CD4-positive, alpha-beta T cell treated with Interferon alpha-2 for 1 hour (primary cell): ENCODE data around the gene APAF1.
"Not testable (repeated sequence)": the region's sequence is repeated elsewhere in the genome, so short reads cannot be mapped to it uniquely, and the experiment has no call there.

Source experiments
- DNase-seq, 2 donors: peaks; one replicate each; pipeline ENCODE4 v3.0.0-alpha.2; 2020 to 2022

APAF1 gene

DNA sequence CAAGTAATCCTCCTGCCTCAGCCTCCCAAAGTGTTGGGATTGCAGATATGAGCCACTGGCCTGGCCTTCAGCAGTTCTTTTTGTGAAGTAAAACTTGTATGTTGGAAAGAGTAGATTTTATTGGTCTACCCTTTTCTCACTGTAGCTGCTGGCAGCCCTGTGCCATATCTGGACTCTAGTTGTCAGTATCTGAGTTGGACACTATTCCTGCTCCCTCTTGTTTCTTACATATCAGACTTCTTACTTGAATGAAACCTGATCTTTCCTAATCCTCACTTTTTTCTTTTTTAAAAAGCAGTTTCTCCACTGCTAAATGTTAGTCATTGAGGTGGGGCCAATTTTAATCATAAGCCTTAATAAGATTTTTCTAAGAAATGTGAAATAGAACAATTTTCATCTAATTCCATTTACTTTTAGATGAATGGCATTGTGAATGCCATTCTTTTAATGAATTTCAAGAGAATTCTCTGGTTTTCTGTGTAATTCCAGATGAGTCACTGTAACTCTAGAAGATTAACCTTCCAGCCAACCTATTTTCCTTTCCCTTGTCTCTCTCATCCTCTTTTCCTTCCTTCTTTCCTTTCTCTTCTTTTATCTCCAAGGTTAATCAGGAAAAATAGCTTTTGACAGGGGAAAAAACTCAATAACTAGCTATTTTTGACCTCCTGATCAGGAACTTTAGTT, 88.7 kb downstream of the APAF1 start:
- no peak for DNase-seq

DNA sequence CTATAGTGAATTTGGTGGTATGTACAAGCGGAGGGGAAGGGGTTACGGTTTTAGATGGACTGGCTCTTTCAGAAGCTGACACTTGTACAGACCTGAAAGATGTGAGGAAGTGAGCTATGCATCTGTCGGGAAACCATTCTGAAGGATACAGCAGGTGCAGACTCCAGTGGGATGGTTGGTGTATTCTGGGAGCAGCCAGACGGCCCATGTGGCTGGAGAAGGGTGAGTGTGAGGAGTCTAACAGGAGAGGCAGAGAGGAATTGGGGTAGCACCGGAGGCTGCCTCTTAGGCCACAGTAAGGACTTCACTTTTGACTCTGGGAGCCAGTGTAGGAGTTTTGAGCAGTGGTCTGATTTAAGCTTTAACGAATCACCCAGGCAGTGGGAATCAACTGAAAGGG, 90.7 kb downstream of the APAF1 start:
- DNase-seq, result no peak

DNA sequence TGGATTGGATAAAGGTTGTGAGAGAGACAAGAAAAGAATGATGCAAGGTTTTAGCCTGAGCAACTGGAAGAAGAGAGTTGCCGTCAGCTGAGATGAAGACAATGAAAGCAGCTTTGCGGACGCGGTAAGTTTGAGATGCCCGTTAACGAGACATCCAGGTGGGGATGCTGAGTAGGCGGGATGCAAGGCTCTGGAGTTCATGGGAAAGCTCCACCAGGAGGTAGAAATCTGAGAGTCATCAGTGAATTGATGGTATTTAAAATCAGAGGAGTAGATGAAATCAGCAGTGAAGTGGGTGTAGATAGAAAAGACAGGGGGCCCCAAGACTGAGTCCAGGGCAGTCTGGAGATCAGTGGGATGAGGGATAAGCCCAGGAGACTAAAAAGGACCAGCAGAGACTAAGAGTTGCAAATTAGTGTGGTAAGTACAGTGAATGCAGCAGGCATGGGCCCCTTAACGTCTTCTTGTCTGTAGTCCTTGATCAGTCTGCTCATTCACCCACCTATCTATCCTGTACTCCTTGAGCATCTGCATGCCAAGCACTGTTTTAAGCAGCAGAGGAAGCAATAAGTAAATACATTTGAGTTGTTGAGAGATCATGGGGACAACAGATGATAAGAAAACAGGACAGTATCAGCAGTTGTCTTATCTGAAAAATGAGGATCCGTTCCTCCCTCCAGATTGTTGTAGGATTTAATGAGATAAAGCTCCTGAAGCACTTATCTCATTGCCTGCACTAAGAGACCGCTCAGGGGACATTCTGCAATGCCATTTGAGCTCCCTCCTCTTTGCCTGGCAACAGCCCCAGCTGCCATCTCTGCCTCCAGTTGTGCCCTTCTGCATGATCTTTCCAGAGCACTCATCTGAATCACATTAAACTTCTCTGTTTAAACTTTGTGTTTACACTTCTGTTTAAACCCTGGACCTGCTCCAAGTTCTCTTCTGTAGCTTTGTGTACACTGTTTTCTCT, 91.5 kb downstream of the APAF1 start:
- DNase-seq, result no peak

DNA sequence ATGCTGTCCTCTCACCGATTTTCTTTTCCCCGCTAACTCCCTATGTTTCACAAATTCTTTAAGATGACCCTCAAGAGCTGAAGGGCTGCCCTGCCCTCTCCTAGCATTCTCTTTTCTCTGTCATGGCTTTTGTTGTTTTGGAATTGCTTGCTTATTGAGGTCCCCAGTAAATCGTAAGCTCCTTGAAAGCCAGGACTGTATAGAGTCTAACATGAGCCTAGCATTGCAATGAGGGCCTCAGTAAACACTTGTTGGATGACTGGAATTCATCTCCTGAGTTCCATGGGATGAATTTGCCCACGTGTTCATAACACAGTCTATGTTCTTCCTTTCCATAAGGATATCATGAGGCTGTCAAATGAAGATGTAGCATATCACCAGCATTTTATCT, 92.2 kb downstream of the APAF1 start:
- DNase-seq, result no peak

DNA sequence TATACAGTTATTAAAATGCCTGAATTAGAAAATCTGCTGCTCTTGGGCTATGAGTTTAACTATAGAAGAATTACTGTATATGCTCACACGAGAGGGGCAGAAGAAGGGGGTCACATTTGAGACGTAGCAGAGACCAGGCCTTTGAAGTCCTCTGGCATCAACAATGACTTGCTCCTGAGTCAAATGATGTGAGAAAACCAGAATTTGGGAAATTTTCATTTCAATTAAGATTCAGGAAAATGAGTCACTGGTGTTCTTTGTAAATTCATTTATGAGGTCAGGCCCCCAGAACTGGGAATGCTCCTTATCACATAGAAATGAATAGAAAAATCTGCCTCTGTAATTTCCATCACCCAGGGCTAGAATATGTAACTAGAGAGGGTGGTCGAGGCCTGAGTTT, 92.9 kb downstream of the APAF1 start:
- no peak for DNase-seq

DNA sequence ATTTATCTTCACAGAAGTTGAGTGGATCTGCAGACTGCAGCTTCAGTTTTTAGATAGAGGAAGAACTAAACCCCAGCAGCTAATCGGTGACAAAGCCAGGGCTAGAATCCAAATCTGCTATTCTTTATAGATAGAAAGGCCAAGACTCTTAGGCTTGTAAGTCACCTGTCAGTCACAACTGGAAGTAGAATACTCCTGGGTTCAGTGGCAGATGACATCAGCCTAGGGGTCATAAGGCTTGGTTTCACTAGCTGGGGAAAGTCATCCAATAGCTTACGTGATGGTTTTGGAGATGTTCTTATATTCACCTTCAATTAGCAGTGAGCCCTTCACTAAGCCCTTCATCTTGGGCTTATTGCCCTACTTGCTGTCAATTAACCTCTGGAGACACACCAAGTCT, 93.4 kb downstream of the APAF1 start:
- DNase-seq, result no peak

DNA sequence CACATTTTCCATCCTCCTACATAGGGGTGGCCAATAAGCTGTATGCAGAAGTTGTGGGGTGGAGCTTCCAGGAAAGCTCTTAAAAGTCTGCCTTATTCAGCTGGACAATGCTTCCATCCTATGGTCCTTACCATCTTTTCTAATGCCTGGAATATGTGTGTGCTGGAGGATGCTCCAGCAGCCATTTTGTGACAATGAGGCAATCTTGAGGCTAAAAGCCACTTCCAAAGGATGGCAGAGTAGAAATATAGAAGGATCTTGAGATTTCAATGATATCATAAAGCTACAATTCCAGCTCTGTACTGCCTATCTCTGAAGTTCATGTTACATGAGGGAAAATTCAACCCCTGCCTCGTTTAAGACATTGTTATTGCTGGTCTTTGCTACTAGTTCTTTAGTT, 95.7 kb downstream of the APAF1 start:
- DNase-seq, result no peak

DNA sequence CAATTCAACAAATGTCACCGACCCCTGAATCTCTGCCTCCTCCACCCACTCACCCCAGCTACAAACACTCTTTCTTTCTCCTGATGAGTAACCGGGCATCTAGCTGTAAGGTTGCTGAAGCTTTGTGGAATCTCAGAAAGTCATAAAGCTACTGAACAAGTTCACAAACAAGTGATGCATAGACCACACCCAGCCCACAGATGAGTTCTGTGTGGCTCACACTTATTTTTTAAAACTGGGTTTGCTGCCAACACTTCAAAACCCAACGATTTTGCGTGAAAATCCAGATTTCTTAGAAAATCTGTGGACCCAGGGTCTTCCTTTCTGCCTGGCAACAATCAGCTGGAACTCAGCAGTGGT, 96.1 kb downstream of the APAF1 start:
- DNase-seq, result no peak

DNA sequence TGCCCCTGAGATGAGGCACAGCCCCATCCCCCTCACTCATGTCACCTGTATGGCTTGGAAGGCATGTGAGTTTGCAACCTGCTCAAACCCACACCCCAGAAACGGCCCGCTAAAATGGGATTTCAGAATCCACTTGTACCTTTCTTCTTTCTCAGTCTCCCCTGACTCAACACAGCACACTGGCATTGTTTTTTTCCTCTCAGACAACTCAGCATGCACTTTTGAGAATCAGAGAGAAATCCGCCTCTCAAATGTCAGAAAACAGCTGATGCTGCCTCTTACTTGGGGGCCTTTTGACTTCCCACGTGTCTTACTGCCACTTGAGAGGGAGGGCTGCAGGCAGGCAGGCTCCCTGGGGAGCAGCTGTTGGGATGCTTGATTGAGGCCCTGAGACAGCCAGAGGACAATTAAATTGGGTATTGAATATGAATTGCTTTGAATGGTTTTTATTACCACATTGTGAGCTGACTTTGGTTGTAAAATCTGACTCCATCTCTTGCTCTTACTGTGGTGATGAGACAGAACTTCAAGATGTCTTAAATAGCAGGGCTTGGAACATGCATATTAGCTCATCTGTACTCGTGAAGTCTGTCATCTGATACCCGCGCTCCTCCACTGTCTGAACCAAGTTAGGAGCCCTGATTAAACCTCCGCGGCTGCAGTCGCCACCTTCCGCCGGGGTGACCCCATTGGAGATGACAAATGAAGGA, 96.6 kb downstream of the APAF1 start:
- no peak for DNase-seq

DNA sequence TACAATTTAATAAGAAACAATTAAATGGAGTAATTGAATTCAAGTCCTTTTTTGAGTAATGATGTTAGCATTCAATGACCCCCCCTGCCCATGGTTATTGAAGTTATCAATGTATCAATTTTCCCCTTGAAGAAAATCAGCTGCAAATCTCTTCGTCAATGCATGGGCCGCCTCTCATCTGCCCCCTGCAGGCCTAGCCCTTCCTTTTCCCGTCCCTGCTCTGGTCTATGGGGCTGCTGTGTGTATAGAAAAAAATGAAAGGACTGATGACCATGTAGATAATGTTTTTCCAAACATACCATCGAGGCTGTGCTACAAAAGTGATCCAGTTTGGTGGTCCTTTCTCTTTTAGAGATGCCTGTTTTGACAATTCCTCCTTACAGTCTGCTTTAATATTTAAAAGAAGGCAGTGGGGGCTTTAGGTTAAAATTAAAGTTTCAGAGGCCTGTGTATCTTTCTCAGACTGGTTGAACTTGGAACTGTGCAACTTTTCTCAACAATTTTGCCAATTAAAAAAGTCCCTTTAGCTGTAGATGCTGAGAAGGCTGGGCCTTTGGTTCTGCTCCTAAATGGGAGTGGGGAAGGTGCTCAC, 98.4 kb downstream of the APAF1 start:
- DNase-seq, result peak in 1 of 2 donors; percentile 37

DNA sequence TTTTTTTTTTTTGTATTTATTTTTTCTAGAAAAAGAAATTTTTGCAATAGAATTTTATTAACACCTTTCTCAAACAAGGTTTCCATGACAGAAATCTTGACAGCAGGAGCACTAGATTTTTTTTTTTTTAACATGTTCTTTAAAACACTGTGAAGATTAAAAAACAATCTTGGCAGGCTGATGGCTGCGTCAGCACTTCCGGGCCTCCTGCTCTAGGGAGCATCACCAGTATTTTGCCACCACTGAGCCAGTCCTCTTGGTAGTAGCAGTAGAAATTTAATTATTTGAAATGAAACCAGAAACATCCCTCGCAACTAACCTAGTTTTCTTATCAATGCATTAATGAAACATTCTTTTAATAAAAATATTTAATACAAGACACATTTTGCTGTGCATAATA, 99.6 kb downstream of the APAF1 start:
- peak in 1 of 2 donors; percentile 29 for DNase-seq

DNA sequence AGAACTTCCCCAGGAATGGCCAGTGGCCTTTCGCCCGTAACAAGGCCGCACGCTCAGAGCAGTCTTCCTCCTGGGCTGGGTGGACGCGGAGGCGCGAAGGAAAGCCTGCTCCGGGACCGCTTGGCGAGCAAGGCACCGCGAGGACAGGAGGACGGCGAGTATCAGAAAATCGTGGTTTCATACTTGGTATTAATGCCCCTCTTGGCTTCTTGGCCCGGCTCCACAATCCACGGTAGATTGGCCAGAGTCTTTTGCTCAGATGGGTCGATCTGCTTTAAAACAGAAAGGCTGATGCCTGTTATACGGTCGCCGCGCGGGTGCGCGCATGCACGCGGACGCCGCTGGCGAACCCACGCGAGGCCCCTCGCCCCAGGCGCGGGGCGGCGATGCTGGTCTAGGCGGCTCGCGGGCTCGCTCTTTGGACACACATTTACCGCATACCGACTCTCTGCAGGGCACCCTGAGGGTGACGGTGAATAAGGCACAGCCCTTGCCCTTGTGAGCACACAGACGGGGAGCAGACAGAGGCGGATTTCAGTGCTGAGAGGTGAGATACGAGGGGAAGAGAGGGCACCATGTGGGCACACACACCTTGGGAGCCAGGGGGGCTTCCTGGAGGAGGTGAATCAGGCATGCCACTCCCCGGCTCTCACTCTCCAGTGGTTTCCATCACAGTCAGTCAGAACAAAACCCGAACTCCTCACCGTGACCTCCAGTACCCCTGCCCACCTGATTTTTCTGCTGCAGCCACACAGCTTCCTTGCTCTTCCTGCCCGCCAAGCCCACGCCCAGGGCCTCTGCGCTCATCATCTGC, 100.7 kb downstream of the APAF1 start:
- DNase-seq, result peak in 1 of 2 donors; percentile 30

DNA sequence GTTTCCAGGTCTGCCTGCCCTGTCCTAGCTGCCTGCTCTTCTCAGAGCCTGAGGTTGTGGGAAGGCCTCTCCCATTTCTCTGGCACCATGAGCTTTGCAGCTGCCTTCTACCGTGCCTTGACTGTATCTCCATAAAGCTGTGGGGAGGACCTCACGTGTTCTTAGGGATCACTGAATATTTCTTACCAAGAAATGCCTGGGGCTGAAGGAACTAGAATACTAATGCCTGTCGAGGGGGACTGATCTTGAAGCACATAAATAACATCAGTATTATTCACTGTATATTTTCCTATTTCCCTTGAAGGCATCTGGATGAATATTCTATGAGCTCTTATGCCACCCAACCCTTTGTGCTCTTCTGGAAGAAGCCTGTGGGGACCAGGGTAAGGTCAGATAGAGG, 103.4 kb downstream of the APAF1 start:
- no peak for DNase-seq

DNA sequence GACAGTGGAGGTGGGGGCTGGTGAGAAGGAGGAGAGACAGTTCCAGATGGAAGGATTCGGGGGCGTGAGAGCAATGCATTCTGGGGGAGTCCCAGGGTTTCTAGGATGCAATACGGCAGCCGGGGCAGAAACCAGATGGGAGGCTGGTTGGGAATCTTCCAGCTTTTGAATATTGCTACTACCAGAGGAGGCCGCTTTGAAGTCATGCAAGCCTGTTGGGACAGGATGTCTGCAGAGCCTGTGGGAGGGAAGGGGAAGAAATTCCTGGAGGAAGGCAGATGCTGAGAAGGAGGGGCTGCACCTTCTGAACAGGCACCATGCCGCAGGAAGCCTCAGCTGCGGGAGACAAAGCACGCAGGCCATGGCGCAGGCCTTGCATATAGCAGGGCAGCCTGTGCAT, 105.4 kb downstream of the APAF1 start:
- no peak for DNase-seq

DNA sequence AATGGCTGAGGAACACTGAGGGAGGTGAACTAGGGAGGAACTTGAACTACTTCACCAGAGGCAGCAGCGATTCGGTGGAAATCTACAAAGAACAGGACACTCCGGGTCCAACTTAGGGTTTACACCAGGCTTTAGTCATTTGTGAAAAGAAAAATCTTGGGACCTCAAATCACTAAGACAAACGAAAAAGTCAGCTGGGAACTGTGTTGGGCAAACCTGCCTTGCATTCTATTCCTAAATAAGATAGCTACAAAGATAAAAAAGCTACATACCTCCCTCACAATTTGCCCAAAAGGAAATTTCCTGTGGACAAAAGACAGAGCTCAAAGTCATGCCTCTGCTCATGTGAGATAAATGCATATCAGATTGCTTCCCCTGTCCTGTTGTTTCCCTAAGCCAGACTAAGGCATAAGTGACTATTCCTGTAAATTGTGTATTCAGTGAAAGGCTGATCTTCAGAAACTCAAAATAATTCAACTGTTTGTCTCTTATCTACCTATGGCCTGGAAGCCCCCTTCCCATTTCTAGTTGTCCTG, 106.6 kb downstream of the APAF1 start:
- DNase-seq, result no peak

DNA sequence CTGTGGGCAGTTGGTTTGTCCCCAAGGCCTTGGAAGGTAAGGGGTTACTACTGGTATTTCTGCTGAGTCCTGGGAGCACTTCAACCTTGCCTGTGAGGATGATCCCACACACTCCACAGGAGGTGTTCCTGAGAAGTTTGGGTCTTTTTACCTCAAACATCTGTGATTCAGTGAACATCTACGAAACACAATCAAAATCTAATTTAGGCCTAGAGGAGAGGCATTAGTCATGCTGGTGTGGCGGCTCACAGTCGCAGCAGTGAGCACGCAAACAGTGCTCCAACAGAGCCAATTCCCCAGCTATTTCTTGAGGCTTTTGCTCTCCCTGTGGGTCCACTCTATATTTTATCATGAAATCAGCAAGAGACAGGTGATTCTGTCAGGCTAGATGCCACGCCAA, 107.6 kb downstream of the APAF1 start:
- DNase-seq, result no peak

DNA sequence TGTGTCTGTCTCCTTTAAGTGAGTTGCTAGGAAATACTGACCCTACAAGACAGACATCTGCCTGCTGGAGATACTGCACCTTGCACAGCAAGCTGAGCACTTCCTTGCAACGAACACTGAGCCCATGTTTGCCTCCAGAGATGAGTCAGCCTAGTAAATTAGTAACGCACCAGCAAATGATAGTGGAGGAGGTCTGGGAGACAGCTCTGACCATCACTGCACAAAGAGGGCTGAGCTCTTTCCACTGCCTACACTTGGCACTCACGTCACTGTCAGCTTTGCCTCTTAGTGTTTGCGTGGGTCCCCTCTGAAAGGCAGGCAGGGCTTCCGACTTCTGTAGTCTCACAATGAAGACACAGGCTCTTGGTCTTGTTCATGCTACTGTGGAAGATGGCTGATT, 109.0 kb downstream of the APAF1 start:
- no peak for DNase-seq

DNA sequence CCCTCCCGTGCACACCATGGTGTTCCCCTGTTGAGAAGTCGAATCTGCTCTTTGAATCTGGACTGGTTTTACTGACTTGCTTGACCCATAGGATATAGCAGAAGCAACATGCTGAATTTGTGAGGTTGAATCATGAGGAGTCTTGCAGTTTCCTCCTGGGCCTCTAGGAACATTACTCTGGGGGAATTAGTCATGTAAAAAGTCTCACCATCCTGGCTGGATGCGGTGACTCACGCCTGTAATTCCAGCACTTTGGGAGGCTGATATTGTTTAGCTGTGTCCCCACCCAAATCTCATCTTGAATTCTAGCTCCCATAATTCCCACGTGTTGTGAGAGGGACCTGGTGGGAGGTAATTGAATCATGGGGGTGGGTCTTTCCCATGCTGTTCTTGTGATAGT, 110.8 kb downstream of the APAF1 start:
- not testable (repeated sequence) for DNase-seq

DNA sequence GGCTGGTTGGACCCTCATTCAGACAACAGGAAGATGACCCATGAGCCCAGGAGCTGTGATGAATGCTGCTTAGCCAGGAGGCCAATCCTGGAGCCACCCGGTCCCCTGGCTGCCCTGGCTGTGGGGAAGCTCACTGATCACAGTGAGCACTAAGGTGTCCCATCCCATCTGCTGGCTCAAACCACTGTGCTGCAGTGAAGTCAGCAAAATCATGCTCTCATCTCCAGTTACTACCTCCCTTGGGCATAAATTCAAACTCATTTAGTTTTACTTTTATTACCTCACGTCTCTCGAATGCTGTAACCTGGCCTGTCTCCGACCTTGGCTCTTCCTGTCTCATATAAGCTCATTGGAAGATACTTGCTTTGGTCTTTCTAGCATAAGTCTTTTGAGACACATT, 112.4 kb downstream of the APAF1 start:
- no peak for DNase-seq

DNA sequence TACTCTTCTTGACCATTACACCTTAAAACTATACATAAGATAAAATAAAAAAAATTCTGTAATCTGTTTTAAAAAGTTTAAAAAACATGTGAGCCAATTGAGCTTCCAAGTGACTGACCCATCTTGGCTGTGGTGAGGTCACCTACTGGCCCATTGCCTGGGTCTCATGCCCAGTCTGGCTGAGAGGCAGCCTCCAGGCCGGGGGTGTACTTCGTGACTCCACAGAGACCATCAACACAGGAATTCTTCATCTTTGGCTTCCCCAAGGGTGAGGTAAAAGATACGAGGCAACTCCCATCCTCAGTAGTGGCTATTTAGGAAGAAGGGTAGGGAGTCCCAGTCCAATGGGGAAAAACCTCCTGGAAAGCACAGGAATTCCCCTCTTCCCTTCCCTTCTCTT, 113.2 kb downstream of the APAF1 start:
- no peak for DNase-seq

DNA sequence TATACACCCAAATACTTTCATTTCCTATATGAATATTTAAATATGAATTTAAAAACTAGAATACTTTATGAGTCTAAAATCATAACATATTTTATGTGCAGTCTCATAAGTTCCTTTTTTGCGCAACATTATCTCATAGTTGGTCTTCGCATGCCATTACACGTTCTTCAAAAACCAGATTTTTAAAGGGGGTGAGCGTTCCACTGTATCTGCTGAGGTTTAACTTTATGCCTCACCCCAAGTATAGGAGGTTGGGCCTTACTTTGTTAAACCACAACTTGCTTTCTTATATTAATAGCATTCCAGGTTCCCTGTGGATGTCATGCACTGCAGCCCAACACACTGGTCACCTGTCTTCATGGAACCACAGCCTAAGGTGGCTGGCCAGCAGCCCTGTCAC, 118.6 kb downstream of the APAF1 start:
- DNase-seq, result no peak

DNA sequence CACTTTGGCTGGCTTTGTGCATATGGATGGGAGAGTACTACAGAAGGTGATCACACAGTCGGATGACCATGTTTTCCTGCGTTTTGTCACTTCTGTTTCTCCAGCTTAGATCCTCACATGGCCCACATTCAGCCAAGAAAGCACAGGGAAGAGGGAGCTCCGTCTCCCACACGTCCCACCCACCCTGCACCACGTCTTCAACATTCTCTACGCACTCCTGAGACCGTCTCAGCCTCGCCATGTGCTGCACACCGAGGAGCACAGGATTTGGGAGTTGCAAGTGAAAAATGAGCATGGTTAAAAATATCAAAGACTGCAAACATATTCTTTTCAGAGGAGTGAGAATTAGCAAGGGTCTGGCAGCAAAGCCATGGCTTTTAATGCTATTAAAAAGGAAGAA, 122.2 kb downstream of the APAF1 start:
- no peak for DNase-seq
